Neural cell (in vitro differentiated cells): ENCODE data around the gene SMCO4. TPM values are rescaled to one million over a fixed set of nuclear protein-coding genes. Genes with fewer than 3 reads are reported as not detected.

ENCODE experiments used
- H2AFZ ChIP-seq: fragments of 200-600, 300-800 bp; sonication (generic), shearing (Covaris generic); 2 replicates; pipeline ENCODE4 v1.6.0; 2014; ENCODE audit warnings: low read depth, mild to moderate bottlenecking, antibody characterized with exemption, low read length, moderate library complexity
- H3F3A ChIP-seq: fragments of 200-600 bp; shearing (Covaris generic); 2 replicates; pipeline ENCODE4 v1.6.1; 2016; ENCODE audit warnings: mild to moderate bottlenecking, moderate library complexity, mixed read lengths, antibody characterized with exemption, low read length; ENCODE audit not compliant: insufficient read depth, poor library complexity, severe bottlenecking
- H3K27ac ChIP-seq: fragments of 200-600, 300-800 bp; sonication (generic), shearing (Covaris generic); 2 replicates; pipeline ENCODE4 v1.5.1; 2014; ENCODE audit warnings: mild to moderate bottlenecking, low read length, moderate library complexity
- H3K27me3 ChIP-seq: fragments of 300-800, 200-600 bp; sonication (generic), shearing (Covaris generic); 2 replicates; pipeline ENCODE4 v1.6.0; 2014; ENCODE audit warnings: mild to moderate bottlenecking, low read depth, low read length, moderate library complexity; ENCODE audit not compliant: insufficient read depth
- H3K36me3 ChIP-seq: fragments of 300-800, 200-600 bp; sonication (generic), shearing (Covaris generic); 2 replicates; pipeline ENCODE4 v1.5.1; 2014; ENCODE audit warnings: mild to moderate bottlenecking, antibody characterized with exemption, low read length, moderate library complexity; ENCODE audit not compliant: insufficient read depth
- H3K4me2 ChIP-seq: fragments of 300-800, 200-600 bp; sonication (generic), shearing (Covaris generic); 2 replicates; pipeline ENCODE4 v1.6.0; 2014; ENCODE audit warnings: mild to moderate bottlenecking, low read length
- H3K4me3 ChIP-seq: fragments of 300-800, 200-600 bp; sonication (generic), shearing (Covaris generic); 2 replicates; pipeline ENCODE4 v1.5.1; 2014; ENCODE audit warnings: mild to moderate bottlenecking, low read length, moderate library complexity
- H3K79me2 ChIP-seq: fragments of 200-600 bp; shearing (Covaris generic); replicated peaks from 2 replicates; pipeline ENCODE4 v1.6.0; 2014; ENCODE audit warnings: mild to moderate bottlenecking, low read length, moderate library complexity; ENCODE audit not compliant: insufficient read depth
- H3K9ac ChIP-seq: fragments of 300-800, 200-600 bp; sonication (generic), shearing (Covaris generic); 2 replicates; pipeline ENCODE4 v1.6.1; 2016; ENCODE audit warnings: mild to moderate bottlenecking, low read length, mixed read lengths
- H3K9me2 ChIP-seq: fragments of 200-600 bp; shearing (Covaris generic); 2 replicates; pipeline ENCODE4 v1.6.1; 2016; ENCODE audit warnings: mild to moderate bottlenecking, low read length, mixed read lengths; ENCODE audit not compliant: insufficient read depth
- H3K9me3 ChIP-seq: fragments of 200-600, 300-800 bp; sonication (generic), shearing (Covaris generic); 2 replicates; pipeline ENCODE4 v1.6.1; 2016; ENCODE audit warnings: mild to moderate bottlenecking, mixed run types, low read length, moderate library complexity, mixed read lengths
- H4K20me1 ChIP-seq: fragments of 200-600 bp; shearing (Covaris generic); 2 replicates; pipeline ENCODE4 v1.6.1; 2016; ENCODE audit warnings: mild to moderate bottlenecking, mixed run types; ENCODE audit not compliant: insufficient read depth
- CTCF ChIP-seq: fragments of 450-650 bp; IDR thresholded peaks from 2 replicates; pipeline ENCODE4 v1.5.1; 2014; ENCODE audit warnings: antibody characterized with exemption, mild to moderate bottlenecking, moderate library complexity; ENCODE audit not compliant: poor library complexity, severe bottlenecking
- EP300 ChIP-seq: fragments of 450-650 bp; conservative IDR thresholded peaks from 2 replicates; pipeline ENCODE4 v1.6.1; 2014; ENCODE audit warnings: antibody characterized with exemption, mild to moderate bottlenecking, moderate library complexity; ENCODE audit not compliant: poor library complexity, severe bottlenecking
- EZH2 ChIP-seq: fragments of 200-600, 300-800 bp; shearing (Covaris generic), sonication (generic); IDR thresholded peaks from 2 replicates; pipeline ENCODE4 v1.6.1; 2014; ENCODE audit warnings: antibody characterized with exemption, low read length, borderline replicate concordance, mild to moderate bottlenecking; ENCODE audit not compliant: insufficient read depth, poor library complexity, severe bottlenecking
- MXI1 ChIP-seq: fragments of 450-650 bp; conservative IDR thresholded peaks from 2 replicates; pipeline ENCODE4 v1.6.1; 2014; ENCODE audit warnings: antibody characterized with exemption, mild to moderate bottlenecking; ENCODE audit not compliant: poor library complexity, severe bottlenecking
- POLR2AphosphoS5 ChIP-seq: IDR thresholded peaks from 2 replicates; pipeline ENCODE4 v1.6.1; 2012
- RAD21 ChIP-seq: fragments of 450-650 bp; conservative IDR thresholded peaks from 2 replicates; pipeline ENCODE4 v1.6.1; 2014; ENCODE audit warnings: antibody characterized with exemption, mild to moderate bottlenecking, moderate library complexity
- REST ChIP-seq: IDR thresholded peaks from 2 replicates; pipeline ENCODE4 v1.6.1; 2012; ENCODE audit warnings: borderline replicate concordance
- SMC3 ChIP-seq: fragments of 450-650 bp; conservative IDR thresholded peaks from 2 replicates; pipeline ENCODE4 v1.6.1; 2014; ENCODE audit warnings: antibody characterized with exemption, mild to moderate bottlenecking, moderate library complexity; ENCODE audit not compliant: poor library complexity
- TAF1 ChIP-seq: IDR thresholded peaks from 2 replicates; pipeline ENCODE4 v1.6.1; 2012; ENCODE audit warnings: low read depth
- polyA plus RNA-seq: library from polyadenylated mRNA; depleted of rRNA; stranded (reverse); fragments of >200 nt; gene quantifications from 2 replicates; pipeline ENCODE4 v1.2.3, GENCODE V29; 2014

Gene SMCO4
- polyA plus RNA-seq, 1 donor from 2014 or later, result 10.0 TPM

- Histone ChIP-seq H3K79me2 (no peaks in the 10 kb centered on the region), H4K20me1 (no peaks in the 10 kb centered on the region), H3K36me3 (no peaks in the 10 kb centered on the region), H3F3A (no peaks in the 10 kb centered on the region), H3K9me2 (no peaks in the 10 kb centered on the region), H3K4me3 (no peak overlapping the region), H3K27me3 (no peaks in the 10 kb centered on the region), H3K9me3 (peaks cover 7% of the 10 kb centered on the region), H3K9ac (no peak overlapping the region), H3K27ac (no peak overlapping the region), H2AFZ (no peak overlapping the region), H3K4me2 (no peak overlapping the region)
- no peak for TF ChIP-seq TAF1
- no peak for TF ChIP-seq REST
- no peak for TF ChIP-seq CTCF
- TF ChIP-seq MXI1, result no peak
- TF ChIP-seq EP300, result no peak
- TF ChIP-seq SMC3, result no peak
- no peak for TF ChIP-seq POLR2AphosphoS5
- no peak for TF ChIP-seq RAD21
- TF ChIP-seq EZH2, result no peak
Measured at GRCh38 chr11:93583490-93583889, 40.3 kb upstream of the SMCO4 start.

GRCh38 chr11:93579187-93579751 is 36.1 kb upstream of the SMCO4 start:
- Histone ChIP-seq H3K79me2 (no peaks in the 10 kb centered on the region), H3K27ac (no peak overlapping the region), H2AFZ (no peak overlapping the region), H4K20me1 (no peaks in the 10 kb centered on the region), H3K9me2 (no peaks in the 10 kb centered on the region), H3K9me3 (peaks cover 7% of the 10 kb centered on the region), H3F3A (no peaks in the 10 kb centered on the region), H3K4me3 (no peak overlapping the region), H3K36me3 (no peaks in the 10 kb centered on the region), H3K27me3 (no peaks in the 10 kb centered on the region), H3K9ac (no peak overlapping the region), H3K4me2 (no peak overlapping the region)
- TF ChIP-seq CTCF (no peak), SMC3 (no peak), EP300 (no peak)
